Gastrocnemius medialis (tissue), 4 donors: ENCODE results near the gene DDX31. TPM values are rescaled to one million over a fixed set of nuclear protein-coding genes. Genes with fewer than 3 reads are reported as not detected.
"Not testable (repeated sequence)": the region's sequence is repeated elsewhere in the genome, so short reads cannot be mapped to it uniquely, and the experiment has no call there.

Experiments
- ATAC-seq, 2 donors: fragments of 150-250 bp; one replicate each; pipeline ENCODE4 v1.9.1; 2016
- DNase-seq, 2 donors: peaks; one replicate each; pipeline ENCODE4 v3.0.0-alpha.2; 2019
- H3K27ac ChIP-seq, 4 donors: fragments of 200-600 bp; sonication (generic); 1 replicate in 1 of 4; 2 replicates in 3 of 4; pipeline ENCODE4 v1.5.1; 2016 to 2018; ENCODE audit warnings: mild to moderate bottlenecking in 2 of 4, moderate library complexity in 1 of 4
- H3K27me3 ChIP-seq, 3 donors: fragments of 200-600 bp; sonication (generic) in 2 of 3; 1 replicate in 1 of 3; 2 replicates in 2 of 3; pipeline versions ENCODE4 v1.5.1 to v1.6.0; 2016 to 2019; ENCODE audit warnings: mild to moderate bottlenecking in 1 of 3, moderate library complexity in 1 of 3
- H3K36me3 ChIP-seq, 2 donors: fragments of 200-600 bp; sonication (generic) in 1 of 2; one replicate each; pipeline ENCODE4 v1.5.1; 2017 to 2018
- H3K4me1 ChIP-seq, 2 donors: fragments of 200-600 bp; sonication (generic) in 1 of 2; one replicate each; pipeline ENCODE4 v1.5.1; 2016 to 2017; ENCODE audit warnings: mild to moderate bottlenecking in 2 of 2
- H3K4me3 ChIP-seq, 4 donors: fragments of 200-600 bp; sonication (generic) in 3 of 4; 1 replicate in 1 of 4; 2 replicates in 3 of 4; pipeline ENCODE4 v1.5.1; 2016 to 2019; ENCODE audit warnings: mild to moderate bottlenecking in 2 of 4
- H3K9me3 ChIP-seq, 3 donors: fragments of 200-600 bp; sonication (generic) in 2 of 3; 1 replicate in 1 of 3; 2 replicates in 2 of 3; pipeline ENCODE4 v1.5.1; 2016 to 2019
- CTCF ChIP-seq, 5 experiments: fragments of 450-650 bp in 3 of 5; fragments of 200-600 bp in 2 of 5; sonication (generic) in 2 of 5; IDR thresholded peaks in 4 of 5; conservative IDR thresholded peaks in 1 of 5; 1 replicate in 4 of 5; 2 replicates in 1 of 5; pipeline ENCODE4 v1.5.1; 2016 to 2019; ENCODE audit warnings: antibody characterized with exemption in 5 of 5, mild to moderate bottlenecking in 3 of 5, moderate library complexity in 3 of 5
- POLR2A ChIP-seq, 2 donors: fragments of 450-650 bp; IDR thresholded peaks; one replicate each; pipeline ENCODE4 v1.6.1; 2017; ENCODE audit warnings: antibody characterized with exemption in 2 of 2, mild to moderate bottlenecking in 2 of 2, moderate library complexity in 2 of 2
- in situ Hi-C, 4 donors: fragments of 200-750 bp; cut with MboI; loops; one replicate each; pipeline versions ENCODE4 v1.15.0 to v1.8.0; 2017; ENCODE audit warnings: low sequenced_read_pairs in 4 of 4
- intact Hi-C: fragments of 100-400 bp; cut with DNase I; formaldehyde crosslinking; loops from one replicate; pipeline ENCODE4 v1.15.1; 2023; ENCODE audit warnings: low total_unique reads
- total RNA-seq, 4 donors: library from RNA; depleted of rRNA; stranded (reverse); fragments of >200 nt; gene quantifications; one replicate each; pipeline versions ENCODE4 v1.1.0 to v1.2.3, GENCODE V29; 2016

Gene DDX31
- total RNA-seq, 4 donors from 2014 or later, result 5.4 to 8.8 (median 6.4) TPM

GRCh38 chr9:132572921-132573320, 96.9 kb downstream of the DDX31 start:
- intact Hi-C loops (no loop called here), in situ Hi-C loops (no loop called here)
- no peaks in the 10 kb centered on the region for H3K9me3 ChIP-seq
- no peak overlapping the region for H3K27ac ChIP-seq
- TF ChIP-seq CTCF (IDR thresholded peaks at IDR 0.05 in 4 of 5, conservative IDR thresholded peaks at IDR 0.05 in 1 of 5), result no peak
- TF ChIP-seq POLR2A (IDR thresholded peaks at IDR 0.05), result no peak
- no peak for ATAC-seq
- H3K27me3 ChIP-seq, result peaks cover 27 to 45% (median 40%) of the 10 kb centered on the region in 3 donors
- H3K36me3 ChIP-seq, result no peaks in the 10 kb centered on the region
- H3K4me3 ChIP-seq, result no peak overlapping the region
- H3K4me1 ChIP-seq, result no peaks in the 10 kb centered on the region
- DNase-seq, result no peak

GRCh38 chr9:132571806-132572600, 97.8 kb downstream of the DDX31 start:
- Histone ChIP-seq H3K27me3 (peaks cover 19 to 38% (median 31%) of the 10 kb centered on the region in 3 donors), H3K9me3 (no peaks in the 10 kb centered on the region), H3K36me3 (no peaks in the 10 kb centered on the region), H3K4me1 (no peaks in the 10 kb centered on the region), H3K27ac (no peak overlapping the region), H3K4me3 (no peak overlapping the region)
- in situ Hi-C loops (no loop called here), intact Hi-C loops (no loop called here)
- TF ChIP-seq POLR2A (IDR thresholded peaks at IDR 0.05) (no peak), CTCF (IDR thresholded peaks at IDR 0.05 in 4 of 5, conservative IDR thresholded peaks at IDR 0.05 in 1 of 5) (no peak)
- no peak for DNase-seq
- ATAC-seq, result no peak

- DNase-seq, ATAC-seq, in situ Hi-C loops, H3K9me3 ChIP-seq, H3K36me3 ChIP-seq, H3K4me3 ChIP-seq, H3K27ac ChIP-seq, H3K4me1 ChIP-seq: not testable (repeated sequence)
- intact Hi-C loops, result loop anchor here (10.0 kb wide), 1 partner anchor 334 kb away; no protein-coding TSS in a partner anchor
- H3K27me3 ChIP-seq, result peaks cover 3 to 11% (median 8%) of the 10 kb centered on the region in 3 donors
These were observed 101.0 kb downstream of the DDX31 start for GRCh38 chr9:132568787-132569186.

- in situ Hi-C loops (no loop called here), intact Hi-C loops (loop anchor here (10.0 kb wide), 1 partner anchor 330 kb away; no protein-coding TSS in a partner anchor)
- H3K27me3 ChIP-seq, result peaks cover 0 to 25% (median 6%) of the 10 kb centered on the region in 3 donors
- peaks cover 4 to 13% of the 10 kb centered on the region in 2 donors for H3K4me1 ChIP-seq
- TF ChIP-seq CTCF (IDR thresholded peaks at IDR 0.05 in 4 of 5, conservative IDR thresholded peaks at IDR 0.05 in 1 of 5), result no peak
- no peak for TF ChIP-seq POLR2A (IDR thresholded peaks at IDR 0.05)
- H3K4me3 ChIP-seq, result no peak overlapping the region
- no peak for DNase-seq
- H3K27ac ChIP-seq, result no peak overlapping the region
- no peak for ATAC-seq
- no peaks in the 10 kb centered on the region for H3K36me3 ChIP-seq
- no peaks in the 10 kb centered on the region for H3K9me3 ChIP-seq
These were observed 105.3 kb downstream of the DDX31 start for GRCh38 chr9:132564526-132564925.

- Histone ChIP-seq H3K9me3 (no peaks in the 10 kb centered on the region), H3K36me3 (no peaks in the 10 kb centered on the region), H3K27ac (no peak overlapping the region), H3K27me3 (peaks cover 6 to 40% (median 8%) of the 10 kb centered on the region in 3 donors), H3K4me1 (peaks cover 4 to 13% of the 10 kb centered on the region in 2 donors), H3K4me3 (no peak overlapping the region)
- ATAC-seq, result no peak
- DNase-seq, result no peak
- TF ChIP-seq POLR2A (IDR thresholded peaks at IDR 0.05) (no peak), CTCF (IDR thresholded peaks at IDR 0.05 in 4 of 5, conservative IDR thresholded peaks at IDR 0.05 in 1 of 5) (no peak)
- intact Hi-C loops, result loop anchor here (10.0 kb wide), 1 partner anchor 327 kb away; no protein-coding TSS in a partner anchor
- in situ Hi-C loops, result no loop called here
These were observed 107.5 kb downstream of the DDX31 start for GRCh38 chr9:132562306-132562573.
